H9 (cell line): ENCODE data around the gene LDB3. TPM values are rescaled to one million over a fixed set of nuclear protein-coding genes. Genes with fewer than 3 reads are reported as not detected.

Experiments used
- DNase-seq: peaks from one replicate; pipeline ENCODE4 v3.0.0-alpha.2; 2017
- H2AFZ ChIP-seq: one replicate; pipeline ENCODE4 v1.6.1; 2013; ENCODE audit warnings: mild to moderate bottlenecking, low read length, control low read depth, moderate library complexity
- H2AK5ac ChIP-seq: 2 replicates; pipeline ENCODE4 v1.6.1; 2013; ENCODE audit warnings: low read length, control low read depth, mixed read lengths; ENCODE audit not compliant: insufficient read length
- H2BK120ac ChIP-seq: one replicate; pipeline ENCODE4 v1.6.1; 2013; ENCODE audit warnings: low read depth, mild to moderate bottlenecking, low read length, control low read depth, inconsistent platforms; ENCODE audit not compliant: poor library complexity, severe bottlenecking
- H2BK12ac ChIP-seq: 2 replicates; pipeline ENCODE4 v1.6.1; 2013; ENCODE audit warnings: low read length, control low read depth, mixed read lengths, low read depth; ENCODE audit not compliant: insufficient read length
- H2BK15ac ChIP-seq: 2 replicates; pipeline ENCODE4 v1.6.1; 2013; ENCODE audit warnings: low read depth, low read length, control low read depth
- H2BK20ac ChIP-seq: one replicate; pipeline ENCODE4 v1.6.1; 2013; ENCODE audit warnings: low read depth, mild to moderate bottlenecking, low read length, control low read depth, inconsistent platforms; ENCODE audit not compliant: poor library complexity, severe bottlenecking
- H2BK5ac ChIP-seq: 2 replicates; pipeline ENCODE4 v1.6.1; 2013; ENCODE audit warnings: low read length, control low read depth, mixed read lengths; ENCODE audit not compliant: insufficient read length
- H3K14ac ChIP-seq: 2 replicates; pipeline ENCODE4 v1.6.1; 2013; ENCODE audit warnings: low read length, control low read depth; ENCODE audit not compliant: insufficient read depth
- H3K18ac ChIP-seq: 2 replicates; pipeline ENCODE4 v1.6.1; 2013; ENCODE audit warnings: low read depth, mild to moderate bottlenecking, mixed read lengths, low read length, control low read depth; ENCODE audit not compliant: insufficient read length
- H3K23ac ChIP-seq: 2 replicates; pipeline ENCODE4 v1.6.1; 2013; ENCODE audit warnings: low read length, control low read depth, mixed read lengths, low read depth; ENCODE audit not compliant: insufficient read length
- H3K23me2 ChIP-seq: 2 replicates; pipeline ENCODE4 v1.6.1; 2013; ENCODE audit warnings: low read depth, mild to moderate bottlenecking, mixed read lengths, low read length, control low read depth; ENCODE audit not compliant: insufficient read length, poor library complexity, severe bottlenecking
- H3K27ac ChIP-seq: 2 replicates; pipeline ENCODE4 v1.5.1; 2013; ENCODE audit warnings: low read length, control low read depth, mixed read lengths, low read depth; ENCODE audit not compliant: insufficient read length
- H3K27me3 ChIP-seq: 2 replicates; pipeline ENCODE4 v1.6.1; 2013; ENCODE audit warnings: low read length, control low read depth, inconsistent platforms; ENCODE audit not compliant: insufficient read depth
- H3K4ac ChIP-seq: 2 replicates; pipeline ENCODE4 v1.6.1; 2013; ENCODE audit warnings: low read depth, mild to moderate bottlenecking, control low read depth, inconsistent platforms, low read length, moderate library complexity
- H3K4me1 ChIP-seq: 2 replicates; pipeline ENCODE4 v1.6.1; 2013; ENCODE audit warnings: low read length, control low read depth, inconsistent platforms; ENCODE audit not compliant: insufficient read depth
- H3K4me2 ChIP-seq: 2 replicates; pipeline ENCODE4 v1.6.1; 2013; ENCODE audit warnings: low read length, control low read depth, mixed read lengths; ENCODE audit not compliant: insufficient read length, insufficient read depth
- H3K56ac ChIP-seq: 2 replicates; pipeline ENCODE4 v1.6.1; 2013; ENCODE audit warnings: low read depth, mild to moderate bottlenecking, mixed read lengths, low read length, control low read depth; ENCODE audit not compliant: insufficient read length
- H3K79me1 ChIP-seq: 2 replicates; pipeline ENCODE4 v1.6.1; 2013; ENCODE audit warnings: low read depth, mild to moderate bottlenecking, moderate library complexity, low read length, control low read depth, inconsistent platforms; ENCODE audit not compliant: insufficient read depth, poor library complexity, severe bottlenecking
- H3K79me2 ChIP-seq: 2 replicates; pipeline ENCODE4 v1.6.1; 2013; ENCODE audit warnings: low read length, control low read depth, inconsistent platforms; ENCODE audit not compliant: insufficient read depth
- H3K9ac ChIP-seq: 2 replicates; pipeline ENCODE4 v1.6.1; 2013; ENCODE audit warnings: low read length, control low read depth, mixed read lengths; ENCODE audit not compliant: insufficient read length; ENCODE audit errors: extremely low read depth
- H3K9me3 ChIP-seq: one replicate; pipeline ENCODE4 v1.6.1; 2013; ENCODE audit warnings: low read depth, low read length, inconsistent platforms; ENCODE audit not compliant: control insufficient read depth
- H3T11ph ChIP-seq: one replicate; pipeline ENCODE4 v1.6.1; 2013; ENCODE audit warnings: mild to moderate bottlenecking, low read length, control low read depth, inconsistent platforms
- H4K20me1 ChIP-seq: one replicate; pipeline ENCODE4 v1.6.1; 2013; ENCODE audit not compliant: control insufficient read depth, insufficient read length, insufficient read depth
- H4K5ac ChIP-seq: 2 replicates; pipeline ENCODE4 v1.6.1; 2013; ENCODE audit warnings: low read depth, mild to moderate bottlenecking, mixed read lengths, low read length, control low read depth; ENCODE audit not compliant: insufficient read length
- H4K8ac ChIP-seq: replicated peaks from 2 replicates; pipeline ENCODE4 v1.6.1; 2013; ENCODE audit warnings: low read length, control low read depth, mixed read lengths, low read depth; ENCODE audit not compliant: insufficient read length
- H4K91ac ChIP-seq: 2 replicates; pipeline ENCODE4 v1.6.1; 2013; ENCODE audit warnings: low read depth, mild to moderate bottlenecking, moderate library complexity, mixed read lengths, low read length, control low read depth; ENCODE audit not compliant: insufficient read length
- H3K27ac Mint-ChIP-seq, 3 experiments: 2 replicates in 2 of 3; 3 replicates in 1 of 3; pipeline ENCODE4 v1.8.0; 2020 to 2021; ENCODE audit warnings: mixed read lengths in 3 of 3, mild to moderate bottlenecking in 1 of 3, moderate library complexity in 1 of 3
- H3K27me3 Mint-ChIP-seq: 2 replicates; pipeline ENCODE4 v1.8.0; 2021; ENCODE audit warnings: low read depth, mild to moderate bottlenecking, moderate library complexity, mixed read lengths
- H3K36me3 Mint-ChIP-seq, 3 experiments: 2 replicates in 2 of 3; 3 replicates in 1 of 3; pipeline ENCODE4 v1.8.0; 2020 to 2021; ENCODE audit warnings: low read depth in 3 of 3, mixed read lengths in 3 of 3; ENCODE audit not compliant: insufficient read depth in 1 of 3
- H3K4me1 Mint-ChIP-seq, 2 experiments: 2 replicates each; pipeline ENCODE4 v1.8.0; 2020; ENCODE audit warnings: mixed read lengths in 2 of 2
- H3K4me3 Mint-ChIP-seq, 2 experiments: 2 replicates in 1 of 2; 3 replicates in 1 of 2; pipeline ENCODE4 v1.8.0; 2020 to 2021; ENCODE audit warnings: mild to moderate bottlenecking in 2 of 2, mixed read lengths in 2 of 2, moderate library complexity in 1 of 2
- H3K9me3 Mint-ChIP-seq, 2 experiments: 2 replicates in 1 of 2; 3 replicates in 1 of 2; pipeline ENCODE4 v1.8.0; 2020; ENCODE audit warnings: mild to moderate bottlenecking in 2 of 2, mixed read lengths in 2 of 2, moderate library complexity in 1 of 2
- WGBS: extraction: QIAGEN DNeasy Blood & Tissue Kit; methylation state at CpG from one replicate; pipeline ENCODE4 v1.1.7; 2013; ENCODE audit warnings: missing lambda C conversion rate, low lambda C conversion rate, mixed read lengths; ENCODE audit not compliant: insufficient read length; ENCODE audit errors: extremely low coverage; 5-methylcytosine and 5-hydroxymethylcytosine counted together
- total RNA-seq: library from RNA; stranded (reverse); gene quantifications from 2 replicates; pipeline ENCODE4 v1.2.1, GENCODE V29; 2021
- TF ChIP-seq, protein P1 (sequence below): fragments of 200-600 bp; sonication (generic); conservative IDR thresholded peaks from 3 replicates; pipeline ENCODE4 v1.8.0; 2021; ENCODE audit warnings: antibody characterized with exemption, mild to moderate bottlenecking

LDB3 gene
- total RNA-seq, 1 experiment from 2014 or later, result 0.17 TPM

DNA sequence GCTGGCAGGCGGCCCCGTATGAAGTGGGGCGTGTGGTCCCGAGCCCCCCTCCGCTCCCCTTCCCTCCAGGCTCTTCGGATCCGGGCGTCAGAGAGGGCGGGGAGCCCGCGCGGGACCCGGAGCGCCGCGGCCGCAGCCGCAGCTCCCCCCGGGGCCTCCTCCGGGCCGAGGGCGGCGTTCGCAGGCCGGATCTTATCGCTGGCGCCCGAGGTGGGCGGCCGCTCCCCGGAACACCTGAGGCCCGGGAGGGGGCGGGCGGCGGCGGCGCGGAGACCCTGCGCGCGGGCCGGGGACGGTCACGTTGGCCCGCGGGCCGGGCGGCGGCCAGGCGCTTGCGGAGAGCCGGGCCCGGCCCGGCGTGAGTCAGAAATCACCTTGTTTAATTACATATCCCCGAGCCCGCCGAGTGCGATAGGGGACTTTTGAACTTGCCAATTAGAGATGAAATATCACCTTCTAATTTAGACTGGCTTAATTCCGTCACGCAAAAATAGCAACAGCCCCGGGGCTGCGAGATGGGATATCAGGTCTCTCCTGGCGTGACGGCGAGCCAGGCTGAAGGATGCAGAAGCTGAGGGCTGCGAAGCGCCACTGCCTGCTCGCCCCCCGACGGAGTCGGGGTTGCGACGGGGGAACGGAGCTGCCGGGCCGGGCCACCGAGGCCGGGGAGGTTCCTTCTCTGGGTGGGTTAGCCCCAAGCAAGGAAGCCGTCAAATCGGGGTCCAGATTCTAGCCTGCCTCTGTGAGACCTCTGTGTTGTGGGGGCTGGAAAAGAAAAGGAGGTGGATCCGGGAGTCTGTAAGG, 43.4 kb downstream of the LDB3 start:
- H3K27ac Mint-ChIP-seq, result peak overlapping the region in 2 of 3 experiments; percentile 30 to 76; a peak in 3 of 7 replicates
- WGBS, result no CpG with 5 or more reads among the region's 82 CpGs
- H2AK5ac ChIP-seq, result no peak overlapping the region
- no peaks in the 10 kb centered on the region for H4K20me1 ChIP-seq
- H3K4me3 Mint-ChIP-seq, result peak overlapping the region; percentile 64 to 85
- H3K27me3 ChIP-seq, result no peaks in the 10 kb centered on the region
- H3K27me3 Mint-ChIP-seq, result peaks cover 2% of the 10 kb centered on the region; the same call in 1 of the 2 replicates
- no peaks in the 10 kb centered on the region for H3K79me1 ChIP-seq
- H3K14ac ChIP-seq, result peak overlapping the region; percentile 9; the same call in 1 of the 2 replicates
- DNase-seq, result peak; percentile 60
- no peak overlapping the region for H4K5ac ChIP-seq
- no peak overlapping the region for H4K8ac ChIP-seq
- peak overlapping the region; percentile 36 for H3K18ac ChIP-seq
- H3K9ac ChIP-seq, result peak overlapping the region; percentile 15
- H3K4me1 ChIP-seq, result peaks cover 2% of the 10 kb centered on the region; the same call in 1 of the 2 replicates
- no peaks in the 10 kb centered on the region for H3K79me2 ChIP-seq
- H2BK12ac ChIP-seq, result no peak overlapping the region
- H3T11ph ChIP-seq, result no peak overlapping the region
- peaks cover 39% of the 10 kb centered on the region in 2 experiments for H3K4me1 Mint-ChIP-seq
- no peak overlapping the region for H4K91ac ChIP-seq
- H3K9me3 Mint-ChIP-seq, result no peaks in the 10 kb centered on the region; a peak in 1 of 5 replicates
- no peak overlapping the region for H3K23ac ChIP-seq
- H3K36me3 Mint-ChIP-seq, result no peaks in the 10 kb centered on the region
- no peaks in the 10 kb centered on the region for H3K9me3 ChIP-seq
- no peak overlapping the region for H3K4ac ChIP-seq
- H2BK5ac ChIP-seq, result no peak overlapping the region
- no peak overlapping the region for H2BK20ac ChIP-seq
- no peak overlapping the region for H2BK15ac ChIP-seq
- no peak overlapping the region for H3K27ac ChIP-seq
- H2AFZ ChIP-seq, result no peak overlapping the region
- H3K56ac ChIP-seq, result no peak overlapping the region
- TF ChIP-seq, protein P1, sequence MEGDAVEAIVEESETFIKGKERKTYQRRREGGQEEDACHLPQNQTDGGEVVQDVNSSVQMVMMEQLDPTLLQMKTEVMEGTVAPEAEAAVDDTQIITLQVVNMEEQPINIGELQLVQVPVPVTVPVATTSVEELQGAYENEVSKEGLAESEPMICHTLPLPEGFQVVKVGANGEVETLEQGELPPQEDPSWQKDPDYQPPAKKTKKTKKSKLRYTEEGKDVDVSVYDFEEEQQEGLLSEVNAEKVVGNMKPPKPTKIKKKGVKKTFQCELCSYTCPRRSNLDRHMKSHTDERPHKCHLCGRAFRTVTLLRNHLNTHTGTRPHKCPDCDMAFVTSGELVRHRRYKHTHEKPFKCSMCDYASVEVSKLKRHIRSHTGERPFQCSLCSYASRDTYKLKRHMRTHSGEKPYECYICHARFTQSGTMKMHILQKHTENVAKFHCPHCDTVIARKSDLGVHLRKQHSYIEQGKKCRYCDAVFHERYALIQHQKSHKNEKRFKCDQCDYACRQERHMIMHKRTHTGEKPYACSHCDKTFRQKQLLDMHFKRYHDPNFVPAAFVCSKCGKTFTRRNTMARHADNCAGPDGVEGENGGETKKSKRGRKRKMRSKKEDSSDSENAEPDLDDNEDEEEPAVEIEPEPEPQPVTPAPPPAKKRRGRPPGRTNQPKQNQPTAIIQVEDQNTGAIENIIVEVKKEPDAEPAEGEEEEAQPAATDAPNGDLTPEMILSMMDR, result no peak
- H2BK120ac ChIP-seq, result no peak overlapping the region
- H3K23me2 ChIP-seq, result peaks cover 8% of the 10 kb centered on the region
- peak overlapping the region; percentile 41 for H3K4me2 ChIP-seq
